Measurements from ENCODE around the gene USP21.
A peak's percentile ranks its signal among the peaks of the same experiment; 100 is the strongest.

The USP21 gene

GRCh38 chr1:161206411-161207140 is 47.3 kb downstream of the USP21 start:
- Histone ChIP-seq H3K9ac (ENCODE audit: low read depth in 1 of 2, low read length in 2 of 2) (no peak overlapping the region), H3K27me3 (ENCODE audit: control insufficient read depth in 2 of 2, insufficient read depth in 2 of 2, low read length in 2 of 2) (no peaks in the 10 kb centered on the region), H3K9me3 (ENCODE audit: control insufficient read depth in 2 of 2, low read length in 2 of 2) (no peaks in the 10 kb centered on the region), H3K4me3 (ENCODE audit: low read length in 2 of 2) (no peak overlapping the region), H3K4me1 (ENCODE audit: control insufficient read depth in 2 of 2, insufficient read depth in 2 of 2, low read length in 2 of 2) (peaks cover 11 to 14% of the 10 kb centered on the region in 2 donors), H3K36me3 (ENCODE audit: control insufficient read depth in 2 of 2, insufficient read depth in 2 of 2, low read length in 2 of 2) (peaks cover 46 to 66% of the 10 kb centered on the region in 2 donors), H3K27ac (ENCODE audit: low read depth in 2 of 2, low read length in 2 of 2) (peak overlapping the region; percentile 62 to 75)

- H3K4me1 ChIP-seq (ENCODE audit: control insufficient read depth in 2 of 2, insufficient read depth in 2 of 2, low read length in 2 of 2), result peaks cover 9 to 11% of the 10 kb centered on the region in 2 donors
- H3K9ac ChIP-seq (ENCODE audit: low read depth in 1 of 2, low read length in 2 of 2), result no peak overlapping the region
- no peaks in the 10 kb centered on the region for H3K27me3 ChIP-seq (ENCODE audit: control insufficient read depth in 2 of 2, insufficient read depth in 2 of 2, low read length in 2 of 2)
- peaks cover 48 to 72% of the 10 kb centered on the region in 2 donors for H3K36me3 ChIP-seq (ENCODE audit: control insufficient read depth in 2 of 2, insufficient read depth in 2 of 2, low read length in 2 of 2)
- no peaks in the 10 kb centered on the region for H3K9me3 ChIP-seq (ENCODE audit: control insufficient read depth in 2 of 2, low read length in 2 of 2)
- H3K27ac ChIP-seq (ENCODE audit: low read depth in 2 of 2, low read length in 2 of 2), result peak overlapping the region; percentile 62 to 75
- H3K4me3 ChIP-seq (ENCODE audit: low read length in 2 of 2), result no peak overlapping the region
These were observed 47.9 kb downstream of the USP21 start for GRCh38 chr1:161207173-161207572.

DNA sequence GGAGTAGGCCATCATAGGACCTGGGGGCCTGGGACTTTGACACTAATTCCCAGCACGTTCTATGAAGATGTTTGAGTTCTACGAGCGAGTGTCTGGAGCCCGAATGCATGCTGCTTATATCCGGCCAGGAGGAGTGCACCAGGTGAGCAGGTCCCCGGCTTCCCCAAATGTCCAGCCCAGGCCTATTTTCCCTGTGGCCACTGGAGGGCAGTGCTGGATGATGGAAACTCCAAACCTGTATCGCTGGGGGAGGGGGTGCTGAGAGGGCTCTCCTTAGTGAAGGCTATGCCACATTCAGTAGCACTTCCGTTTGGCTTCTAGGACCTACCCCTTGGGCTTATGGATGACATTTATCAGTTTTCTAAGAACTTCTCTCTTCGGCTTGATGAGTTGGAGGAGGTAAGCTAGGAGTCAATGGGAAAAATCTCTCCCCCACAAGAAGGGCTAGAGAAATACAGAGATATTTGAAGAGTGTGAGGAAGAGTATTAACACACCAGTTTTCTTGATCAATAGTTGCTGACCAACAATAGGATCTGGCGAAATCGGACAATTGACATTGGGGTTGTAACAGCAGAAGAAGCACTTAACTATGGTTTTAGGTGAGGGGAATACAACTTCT is 50.6 kb downstream of the USP21 start:
- Histone ChIP-seq H3K27me3 (ENCODE audit: control insufficient read depth in 2 of 2, insufficient read depth in 2 of 2, low read length in 2 of 2) (no peaks in the 10 kb centered on the region), H3K4me1 (ENCODE audit: control insufficient read depth in 2 of 2, insufficient read depth in 2 of 2, low read length in 2 of 2) (peaks cover 0 to 2% of the 10 kb centered on the region in 2 donors), H3K27ac (ENCODE audit: low read depth in 2 of 2, low read length in 2 of 2) (no peak overlapping the region), H3K9ac (ENCODE audit: low read depth in 1 of 2, low read length in 2 of 2) (no peak overlapping the region), H3K9me3 (ENCODE audit: control insufficient read depth in 2 of 2, low read length in 2 of 2) (no peaks in the 10 kb centered on the region), H3K4me3 (ENCODE audit: low read length in 2 of 2) (no peak overlapping the region), H3K36me3 (ENCODE audit: control insufficient read depth in 2 of 2, insufficient read depth in 2 of 2, low read length in 2 of 2) (peaks cover 65 to 82% of the 10 kb centered on the region in 2 donors)

DNA sequence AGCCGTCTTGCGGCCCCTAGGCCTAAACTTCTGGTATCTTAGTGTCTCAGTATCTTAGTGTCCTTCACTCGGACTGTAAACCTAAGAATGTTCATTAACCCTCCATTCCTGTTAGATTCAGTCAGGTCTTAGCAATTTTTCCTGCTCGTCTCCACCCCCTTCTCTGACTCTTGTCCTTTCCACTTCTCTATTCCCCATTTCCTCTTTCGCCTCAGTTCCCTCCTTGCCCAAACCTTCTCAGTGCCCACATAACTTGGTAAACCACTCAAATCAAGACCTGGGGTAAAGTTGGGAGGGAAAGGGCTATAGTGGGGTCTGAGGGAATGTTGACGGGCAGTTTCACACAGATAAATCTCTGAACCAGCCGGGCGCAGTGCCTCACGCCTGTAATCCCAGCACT is 55.1 kb downstream of the USP21 start:
- Histone ChIP-seq H3K27ac (ENCODE audit: low read depth in 2 of 2, low read length in 2 of 2) (peak overlapping the region in 1 of 2 donors; percentile 43), H3K4me3 (ENCODE audit: low read length in 2 of 2) (no peak overlapping the region), H3K9me3 (ENCODE audit: control insufficient read depth in 2 of 2, low read length in 2 of 2) (no peaks in the 10 kb centered on the region), H3K9ac (ENCODE audit: low read depth in 1 of 2, low read length in 2 of 2) (no peak overlapping the region), H3K36me3 (ENCODE audit: control insufficient read depth in 2 of 2, insufficient read depth in 2 of 2, low read length in 2 of 2) (peaks cover 38 to 51% of the 10 kb centered on the region in 2 donors), H3K27me3 (ENCODE audit: control insufficient read depth in 2 of 2, insufficient read depth in 2 of 2, low read length in 2 of 2) (no peaks in the 10 kb centered on the region), H3K4me1 (ENCODE audit: control insufficient read depth in 2 of 2, insufficient read depth in 2 of 2, low read length in 2 of 2) (peaks cover 2 to 3% of the 10 kb centered on the region in 2 donors)

- peak within 1 kb of the TSS; percentile 5 to 42 for H3K9ac ChIP-seq (ENCODE audit: low read depth in 1 of 2, low read length in 2 of 2)
- H3K4me1 ChIP-seq (ENCODE audit: control insufficient read depth in 2 of 2, insufficient read depth in 2 of 2, low read length in 2 of 2), result peaks cover 2 to 3% of the 10 kb centered on the region in 2 donors
- H3K27ac ChIP-seq (ENCODE audit: low read depth in 2 of 2, low read length in 2 of 2), result peak within 1 kb of the TSS in 1 of 2 donors; percentile 43
- no peaks in the 10 kb centered on the region for H3K27me3 ChIP-seq (ENCODE audit: control insufficient read depth in 2 of 2, insufficient read depth in 2 of 2, low read length in 2 of 2)
- H3K4me3 ChIP-seq (ENCODE audit: low read length in 2 of 2), result peak within 1 kb of the TSS; percentile 18 to 46
- peaks cover 33 to 44% of the 10 kb centered on the region in 2 donors for H3K36me3 ChIP-seq (ENCODE audit: control insufficient read depth in 2 of 2, insufficient read depth in 2 of 2, low read length in 2 of 2)
- no peaks in the 10 kb centered on the region for H3K9me3 ChIP-seq (ENCODE audit: control insufficient read depth in 2 of 2, low read length in 2 of 2)
These were observed 55.8 kb downstream of the USP21 start, which contains the start of gene FCER1G for GRCh38 chr1:161215076-161215475. Gene FCER1G (plus strand): TSS chr1:161215295. CDS start chr1:161215322, 27 bp downstream.

All from mucosa of rectum (tissue), 2 donors.